NCI-H774 (cell line): ENCODE measurements around the gene GRM4.

ENCODE experiments used
- DNase-seq: peaks from one replicate; lab custom pipeline; 2025; lab: John Stamatoyannopoulos, UW

GRM4 gene

DNA sequence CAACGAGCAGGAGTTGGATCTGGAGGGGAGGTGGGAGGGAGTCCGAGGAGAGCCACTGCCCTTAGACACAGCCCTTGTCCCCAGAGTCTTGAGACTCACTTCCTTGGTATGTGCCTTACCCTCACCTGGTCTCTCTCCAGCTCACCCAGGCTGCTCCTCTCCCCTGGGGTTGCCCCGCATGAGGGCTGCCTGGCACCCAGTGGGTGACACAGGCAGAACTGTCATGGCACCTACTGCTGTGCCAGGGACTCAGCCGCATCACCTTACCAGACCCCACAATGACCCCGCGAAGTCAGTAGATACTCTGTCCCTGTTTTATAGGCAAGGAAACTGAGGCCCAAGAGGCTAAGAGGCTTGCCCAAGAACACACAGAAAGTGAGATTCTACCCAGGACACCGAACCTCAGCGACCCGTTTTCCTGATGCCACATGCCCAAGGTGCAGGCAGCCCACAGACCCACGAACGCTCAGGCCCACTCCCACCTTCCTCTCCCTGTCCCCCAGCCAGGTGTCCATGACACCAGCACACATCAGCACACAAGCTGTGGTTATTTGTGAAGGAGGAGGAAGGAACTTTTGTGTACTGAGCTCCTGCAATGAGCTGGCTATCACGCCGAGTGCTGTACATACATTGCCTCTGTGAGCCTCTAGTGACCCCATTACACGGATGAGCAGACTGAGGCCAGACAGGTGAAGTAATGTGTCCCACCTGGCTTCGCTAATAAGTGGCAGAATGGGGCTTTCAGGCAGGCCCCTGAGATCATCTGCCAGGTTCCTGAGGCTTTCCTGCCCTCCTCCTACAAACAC, 168.1 kb downstream of the GRM4 start:
- DNase-seq, result no peak

- no peak for DNase-seq
Measured at GRCh38 chr6:33976437-33977360, 169.2 kb downstream of the GRM4 start.

GRCh38 chr6:33975661-33976436, 170.0 kb downstream of the GRM4 start:
- no peak for DNase-seq

DNA sequence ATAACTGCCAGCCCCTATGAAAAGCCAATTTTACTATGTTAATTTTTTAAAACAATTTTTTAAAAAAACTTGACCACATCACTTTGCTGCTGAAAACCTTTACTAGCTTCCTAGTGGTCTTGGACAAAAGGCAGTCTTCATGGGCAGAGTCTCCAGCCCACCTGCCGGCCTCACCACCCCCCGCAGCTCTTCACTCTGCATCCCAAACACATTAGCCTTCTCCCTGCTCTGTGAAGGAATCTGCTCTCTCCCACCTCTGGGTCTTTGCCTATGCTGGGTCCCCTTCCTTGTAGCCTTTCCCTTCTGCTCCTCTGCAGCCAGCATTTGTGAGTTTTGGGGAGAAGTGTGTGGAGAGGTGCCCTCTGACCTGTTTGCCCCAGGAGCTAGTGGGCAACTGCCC, 171.4 kb downstream of the GRM4 start:
- DNase-seq, result no peak

DNA sequence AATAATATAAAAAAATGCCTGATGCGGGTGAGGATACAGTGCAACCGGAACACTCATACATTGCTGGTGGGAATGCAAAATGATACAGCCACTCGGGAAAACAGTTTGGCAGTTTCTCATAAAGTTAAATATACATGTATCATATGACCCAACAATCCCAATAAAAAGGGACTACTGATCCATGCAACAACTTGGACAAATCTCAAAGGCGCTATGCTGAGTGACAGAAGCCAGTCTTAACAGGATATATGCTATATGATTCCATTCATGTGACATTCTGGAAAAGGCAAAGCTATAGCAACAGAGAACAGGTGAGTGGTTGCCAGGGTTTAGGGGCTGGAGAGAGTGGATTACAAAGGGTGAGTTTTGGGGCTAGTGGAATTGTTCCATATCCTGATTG, 171.9 kb downstream of the GRM4 start:
- DNase-seq, result no peak

GRCh38 chr6:33971580-33971979, 174.3 kb downstream of the GRM4 start:
- DNase-seq, result no peak
